ENCODE results near the gene FIBCD1.
"Not testable (repeated sequence)": the region's sequence is repeated elsewhere in the genome, so short reads cannot be mapped to it uniquely, and the experiment has no call there.

Gene FIBCD1

DNA sequence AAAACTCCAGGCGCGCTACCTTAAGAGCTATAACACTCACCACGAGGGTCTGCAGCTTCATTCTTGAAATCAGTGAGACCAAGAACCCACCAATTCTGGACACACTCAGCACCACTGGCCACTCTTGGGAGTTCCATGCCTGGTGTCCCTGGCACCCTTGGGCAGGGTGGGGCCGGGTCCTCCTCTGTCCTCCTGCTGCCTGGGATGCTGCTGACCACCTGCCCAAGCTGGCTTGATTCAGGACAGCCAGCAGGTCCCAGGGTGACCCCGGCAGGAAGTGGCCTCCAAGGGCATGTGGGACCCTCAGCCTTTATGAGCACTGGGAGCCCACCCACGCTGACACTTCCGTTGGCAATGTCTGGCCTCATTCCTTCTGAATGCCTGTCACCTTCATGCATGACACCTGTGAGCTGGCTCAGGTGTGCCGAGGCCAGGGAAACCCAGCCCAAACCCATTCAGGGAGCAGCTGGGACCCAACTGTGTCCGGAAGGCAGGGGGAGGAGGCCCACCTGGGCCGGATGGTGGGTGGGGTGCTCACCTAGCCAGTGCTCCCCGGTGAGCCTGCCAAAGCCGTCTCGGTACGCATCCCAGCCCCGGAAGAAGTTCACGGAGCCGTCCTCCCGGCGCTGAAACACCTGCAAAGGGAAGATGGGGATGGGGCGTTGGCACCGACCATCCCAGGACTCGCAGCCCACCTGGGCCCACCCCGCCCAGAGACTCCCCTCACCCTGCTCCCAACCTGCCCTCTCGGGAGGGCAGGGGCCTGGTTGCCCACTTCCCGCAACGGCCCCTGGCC, 27.6 kb downstream of the FIBCD1 start:
- H3K27ac ChIP-seq, result no peak overlapping the region
- TF ChIP-seq, protein P1, sequence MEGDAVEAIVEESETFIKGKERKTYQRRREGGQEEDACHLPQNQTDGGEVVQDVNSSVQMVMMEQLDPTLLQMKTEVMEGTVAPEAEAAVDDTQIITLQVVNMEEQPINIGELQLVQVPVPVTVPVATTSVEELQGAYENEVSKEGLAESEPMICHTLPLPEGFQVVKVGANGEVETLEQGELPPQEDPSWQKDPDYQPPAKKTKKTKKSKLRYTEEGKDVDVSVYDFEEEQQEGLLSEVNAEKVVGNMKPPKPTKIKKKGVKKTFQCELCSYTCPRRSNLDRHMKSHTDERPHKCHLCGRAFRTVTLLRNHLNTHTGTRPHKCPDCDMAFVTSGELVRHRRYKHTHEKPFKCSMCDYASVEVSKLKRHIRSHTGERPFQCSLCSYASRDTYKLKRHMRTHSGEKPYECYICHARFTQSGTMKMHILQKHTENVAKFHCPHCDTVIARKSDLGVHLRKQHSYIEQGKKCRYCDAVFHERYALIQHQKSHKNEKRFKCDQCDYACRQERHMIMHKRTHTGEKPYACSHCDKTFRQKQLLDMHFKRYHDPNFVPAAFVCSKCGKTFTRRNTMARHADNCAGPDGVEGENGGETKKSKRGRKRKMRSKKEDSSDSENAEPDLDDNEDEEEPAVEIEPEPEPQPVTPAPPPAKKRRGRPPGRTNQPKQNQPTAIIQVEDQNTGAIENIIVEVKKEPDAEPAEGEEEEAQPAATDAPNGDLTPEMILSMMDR (conservative IDR thresholded peaks at IDR 0.05), result no peak
- no peak for TF ChIP-seq ZFX (IDR thresholded peaks at IDR 0.05)

DNA sequence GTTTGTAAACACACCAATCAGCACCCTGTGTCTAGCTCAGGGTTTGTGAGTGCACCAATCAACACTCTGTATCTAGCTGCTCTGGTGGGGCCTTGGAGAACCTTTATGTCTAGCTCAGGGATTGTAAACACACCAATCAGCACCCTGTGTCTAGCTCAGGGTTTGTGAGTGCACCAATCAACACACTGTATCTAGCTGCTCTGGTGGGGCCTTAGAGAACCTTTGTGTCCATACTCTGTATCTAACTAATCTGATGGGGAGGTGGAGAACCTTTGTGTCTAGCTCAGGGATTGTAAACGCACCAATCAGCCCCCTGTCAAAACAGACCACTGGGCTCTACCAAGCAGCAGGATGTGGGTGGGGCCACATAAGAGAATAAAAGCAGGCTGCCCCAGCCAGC, 28.4 kb downstream of the FIBCD1 start:
- H3K27ac ChIP-seq, result not testable (repeated sequence)

DNA sequence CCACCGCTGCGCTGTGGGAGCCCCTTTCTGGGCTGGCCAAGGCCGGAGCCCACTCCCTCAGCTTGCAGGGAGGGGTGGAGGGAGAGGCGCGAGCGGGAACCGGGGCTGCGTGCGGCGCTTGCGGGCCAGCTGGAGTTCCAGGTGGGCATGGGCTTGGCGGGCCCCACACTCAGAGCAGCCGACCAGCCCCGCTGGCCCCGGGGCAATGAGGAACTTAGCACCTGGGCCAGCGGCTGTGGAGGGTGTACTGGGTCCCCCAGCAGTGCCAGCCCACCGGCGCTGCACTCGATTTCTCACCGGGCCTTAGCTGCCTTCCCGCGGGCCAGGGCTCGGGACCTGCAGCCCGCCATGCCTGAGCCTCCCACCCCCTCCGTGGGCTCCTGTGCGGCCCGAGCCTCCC, 29.0 kb downstream of the FIBCD1 start:
- H3K27ac ChIP-seq, result not testable (repeated sequence)

- H3K27ac ChIP-seq, result no peak overlapping the region
- TF ChIP-seq, protein P1 (conservative IDR thresholded peaks at IDR 0.05), result no peak
- TF ChIP-seq ZFX (IDR thresholded peaks at IDR 0.05), result no peak
Measured at GRCh38 chr9:130908878-130909355, 30.1 kb downstream of the FIBCD1 start.

- TF ChIP-seq ZFX (IDR thresholded peaks at IDR 0.05), result no peak
- TF ChIP-seq, protein P1 (conservative IDR thresholded peaks at IDR 0.05), result no peak
- H3K27ac ChIP-seq, result no peak overlapping the region
Measured at GRCh38 chr9:130908146-130908877, 30.7 kb downstream of the FIBCD1 start.

GRCh38 chr9:130906735-130907416, 32.2 kb downstream of the FIBCD1 start:
- TF ChIP-seq, protein P1 (conservative IDR thresholded peaks at IDR 0.05), result no peak
- no peak for TF ChIP-seq ZFX (IDR thresholded peaks at IDR 0.05)
- no peak overlapping the region for H3K27ac ChIP-seq

DNA sequence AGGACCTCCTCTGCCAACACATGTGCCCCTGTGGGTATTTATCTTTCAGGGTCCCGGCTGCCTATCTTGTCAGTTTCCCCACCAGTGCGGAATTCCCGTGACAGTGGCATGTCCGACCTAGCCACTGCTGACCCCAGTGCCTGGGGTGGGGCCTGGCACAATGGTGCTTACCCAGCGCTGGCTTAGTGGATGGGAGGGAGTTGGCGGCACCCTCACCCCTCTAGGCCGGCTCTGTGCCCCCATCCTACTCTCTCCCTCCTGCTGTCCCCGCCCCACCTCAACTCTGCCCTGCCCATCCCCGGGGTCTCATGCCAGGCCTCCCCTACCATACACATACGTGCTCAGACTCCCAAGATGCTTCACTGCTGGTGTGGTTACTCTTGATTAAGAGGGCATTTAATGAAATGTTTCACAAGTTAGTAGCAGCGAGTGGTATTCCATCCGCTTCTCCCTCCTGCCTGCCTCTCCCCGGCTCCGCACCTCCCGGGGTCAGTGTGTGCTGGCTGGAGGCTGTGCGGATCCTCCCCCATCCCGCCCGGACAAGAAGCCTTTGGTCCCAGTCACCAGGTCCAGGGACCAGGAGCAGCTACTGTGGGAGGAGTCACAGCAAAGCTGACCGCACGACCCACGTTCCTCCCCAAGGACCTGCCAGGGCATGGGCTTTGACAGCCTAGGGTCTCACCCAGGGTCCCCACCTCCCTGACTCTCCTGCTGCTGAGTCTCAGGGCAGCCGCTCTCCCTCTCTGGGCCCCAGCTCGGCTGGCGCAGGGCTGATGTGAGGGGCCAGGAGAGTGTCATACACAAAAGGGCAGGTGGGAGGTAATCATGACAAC, 32.9 kb downstream of the FIBCD1 start:
- no peak overlapping the region for H3K27ac ChIP-seq
- TF ChIP-seq, protein P1 (conservative IDR thresholded peaks at IDR 0.05), result no peak
- no peak for TF ChIP-seq ZFX (IDR thresholded peaks at IDR 0.05)

Measured in C4-2B (cell line).